OCI-LY3 (cell line): ENCODE data around the gene SETD7.

Source experiments
- H2AFZ ChIP-seq: fragments of 200-600, 300-600 bp; shearing (Covaris generic); 2 replicates; pipeline ENCODE4 v1.6.0; 2014; ENCODE audit warnings: antibody characterized with exemption, low read depth, low read length
- H3K27ac ChIP-seq: fragments of 200-600, 300-600 bp; sonication (generic); 2 replicates; pipeline ENCODE4 v1.5.1; 2014; ENCODE audit warnings: mild to moderate bottlenecking, low read length, moderate library complexity, mixed read lengths
- H3K27me3 ChIP-seq: fragments of 200-600, 300-600 bp; sonication (generic); 2 replicates; pipeline ENCODE4 v1.6.1; 2014; ENCODE audit warnings: low read depth, low read length, mixed read lengths
- H3K36me3 ChIP-seq: fragments of 200-600, 300-600 bp; sonication (generic); replicated peaks from 2 replicates; pipeline ENCODE3; 2014; ENCODE audit warnings: low read depth, low read length, mixed read lengths
- H3K4me1 ChIP-seq: fragments of 300-600, 200-600 bp; sonication (generic); 2 replicates; pipeline ENCODE4 v1.6.1; 2014; ENCODE audit warnings: low read length, mixed read lengths
- H3K4me2 ChIP-seq: fragments of 200-600, 300-600 bp; sonication (generic); 2 replicates; pipeline ENCODE4 v1.6.1; 2014; ENCODE audit warnings: low read length, mixed read lengths
- H3K4me3 ChIP-seq: fragments of 300-600, 200-600 bp; sonication (generic); 2 replicates; pipeline ENCODE4 v1.5.1; 2014; ENCODE audit warnings: antibody characterized with exemption, mild to moderate bottlenecking, low read length, moderate library complexity
- H3K79me2 ChIP-seq: fragments of 300-600, 200-600 bp; shearing (Covaris generic); 2 replicates; pipeline ENCODE4 v1.6.1; 2014; ENCODE audit warnings: mild to moderate bottlenecking, low read length, mixed read lengths
- H3K9ac ChIP-seq: fragments of 300-600, 200-600 bp; shearing (Covaris generic); 2 replicates; pipeline ENCODE4 v1.6.0; 2014; ENCODE audit warnings: mild to moderate bottlenecking, low read length, moderate library complexity
- H3K9me3 ChIP-seq: fragments of 200-600, 300-600 bp; shearing (Covaris generic); 2 replicates; pipeline ENCODE4 v1.6.1; 2014; ENCODE audit warnings: low read length, mixed read lengths; ENCODE audit not compliant: insufficient read depth
- H4K20me1 ChIP-seq: fragments of 200-600, 300-600 bp; sonication (generic); 2 replicates; pipeline ENCODE4 v1.6.1; 2016; ENCODE audit warnings: low read length, mixed read lengths; ENCODE audit not compliant: insufficient read depth
- CTCF ChIP-seq: fragments of 200-600, 300-600 bp; sonication (generic); IDR thresholded peaks from 2 replicates; pipeline ENCODE4 v1.5.1; 2014; ENCODE audit warnings: antibody characterized with exemption, low read length, low read depth
- EZH2phosphoT487 ChIP-seq: fragments of 200-600 bp; shearing (Covaris generic); IDR thresholded peaks from 2 replicates; pipeline ENCODE4 v1.6.1; 2018; ENCODE audit warnings: antibody characterized with exemption, mixed run types, low read depth

Gene SETD7

GRCh38 chr4:139600662-139601061 is 44.6 kb upstream of the SETD7 start:
- Histone ChIP-seq H3K9ac (no peak overlapping the region), H3K79me2 (no peaks in the 10 kb centered on the region), H3K36me3 (no peaks in the 10 kb centered on the region), H3K4me1 (no peaks in the 10 kb centered on the region), H4K20me1 (no peaks in the 10 kb centered on the region), H2AFZ (0 out of 2 replicates have a peak overlapping the region, but pooled peaks have one; percentile 2), H3K4me2 (no peak overlapping the region), H3K27me3 (peaks cover 45% of the 10 kb centered on the region), H3K4me3 (no peak overlapping the region), H3K27ac (no peak overlapping the region), H3K9me3 (no peaks in the 10 kb centered on the region)
- TF ChIP-seq EZH2phosphoT487: no peak
- TF ChIP-seq CTCF: no peak

GRCh38 chr4:139599594-139600374 is 43.8 kb upstream of the SETD7 start:
- Histone ChIP-seq H3K79me2 (no peaks in the 10 kb centered on the region), H3K4me3 (no peak overlapping the region), H3K9ac (no peak overlapping the region), H3K4me2 (no peak overlapping the region), H3K27me3 (peaks cover 50% of the 10 kb centered on the region), H3K9me3 (no peaks in the 10 kb centered on the region), H2AFZ (no peak overlapping the region), H3K4me1 (no peaks in the 10 kb centered on the region), H3K27ac (no peak overlapping the region), H3K36me3 (no peaks in the 10 kb centered on the region), H4K20me1 (no peaks in the 10 kb centered on the region)
- TF ChIP-seq CTCF: no peak
- no peak for TF ChIP-seq EZH2phosphoT487

DNA sequence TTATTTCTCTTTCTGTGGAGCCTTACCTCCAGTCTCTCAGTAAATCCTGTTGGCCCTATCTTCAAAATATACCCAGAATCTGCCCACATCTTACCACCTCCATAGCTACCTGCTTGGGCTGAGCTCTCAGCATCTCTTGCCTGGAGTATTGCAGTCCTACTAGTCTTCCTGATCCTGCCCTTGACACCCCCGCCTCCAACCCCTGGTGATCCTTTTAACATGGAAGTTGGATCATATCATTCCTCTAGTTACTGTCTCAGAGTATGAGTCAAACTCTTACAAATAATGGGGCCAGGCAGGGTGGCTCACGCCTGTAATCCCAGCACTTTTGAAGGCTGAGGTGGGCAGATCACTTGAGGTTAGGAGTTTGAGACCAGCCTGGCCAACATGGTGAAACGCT is 43.1 kb upstream of the SETD7 start:
- Histone ChIP-seq H3K4me2 (no peak overlapping the region), H3K4me1 (no peaks in the 10 kb centered on the region), H3K79me2 (no peaks in the 10 kb centered on the region), H3K27ac (no peak overlapping the region), H4K20me1 (no peaks in the 10 kb centered on the region), H3K4me3 (no peak overlapping the region), H2AFZ (no peak overlapping the region), H3K27me3 (peaks cover 55% of the 10 kb centered on the region), H3K9ac (no peak overlapping the region), H3K9me3 (no peaks in the 10 kb centered on the region), H3K36me3 (no peaks in the 10 kb centered on the region)
- TF ChIP-seq CTCF (no peak), EZH2phosphoT487 (no peak)

DNA sequence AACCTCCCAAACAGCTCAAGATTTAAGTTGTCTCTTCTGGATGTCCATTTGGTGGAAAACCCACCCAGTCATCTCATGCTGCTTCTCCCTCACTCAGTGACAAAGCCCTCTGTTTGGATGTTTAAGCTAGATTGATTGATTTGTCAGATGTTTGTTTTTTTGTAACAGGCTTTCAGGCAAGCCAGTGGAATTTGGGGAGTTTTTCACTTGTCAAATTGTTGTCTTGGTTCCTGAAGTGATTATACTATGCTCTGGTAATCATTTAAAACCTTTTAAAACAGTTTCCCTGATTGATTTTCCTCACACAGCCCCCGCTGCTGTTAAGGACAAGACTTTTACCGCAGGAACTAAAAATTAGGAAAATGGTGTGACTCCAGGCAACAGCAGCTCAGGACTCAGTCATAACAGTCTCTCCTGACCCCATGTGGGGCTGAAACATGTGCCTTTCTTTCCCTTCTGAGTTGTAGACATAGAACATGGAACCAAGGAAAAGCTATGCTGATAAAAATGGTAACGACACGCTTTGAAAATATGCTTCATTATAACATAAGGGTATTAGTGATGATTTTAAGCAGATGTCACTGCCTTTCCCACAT is 40.8 kb upstream of the SETD7 start:
- H3K9ac ChIP-seq: no peak overlapping the region
- H2AFZ ChIP-seq: no peak overlapping the region
- H3K4me3 ChIP-seq: no peak overlapping the region
- H4K20me1 ChIP-seq: no peaks in the 10 kb centered on the region
- no peak overlapping the region for H3K4me2 ChIP-seq
- no peaks in the 10 kb centered on the region for H3K36me3 ChIP-seq
- no peak overlapping the region for H3K27ac ChIP-seq
- H3K27me3 ChIP-seq: peaks cover 70% of the 10 kb centered on the region
- no peaks in the 10 kb centered on the region for H3K9me3 ChIP-seq
- H3K79me2 ChIP-seq: no peaks in the 10 kb centered on the region
- H3K4me1 ChIP-seq: no peaks in the 10 kb centered on the region
- no peak for TF ChIP-seq EZH2phosphoT487
- TF ChIP-seq CTCF: no peak
